Parathyroid adenoma (tissue), 2 donors: ENCODE results near the gene RMC1.

ENCODE experiments used
- H2AFZ ChIP-seq: fragments of 300-600 bp; sonication (generic); one replicate; pipeline ENCODE4 v1.7.0; 2017; ENCODE audit warnings: antibody characterized with exemption, mild to moderate bottlenecking
- H3K27ac ChIP-seq: fragments of 300-600 bp; sonication (generic); one replicate; pipeline ENCODE4 v1.7.0; 2017
- H3K27me3 ChIP-seq: fragments of 300-600 bp; sonication (generic); one replicate; pipeline ENCODE4 v1.7.0; 2017; ENCODE audit warnings: low read length; ENCODE audit not compliant: control insufficient read depth, insufficient read depth
- H3K36me3 ChIP-seq: fragments of 300-600 bp; sonication (generic); one replicate; pipeline ENCODE4 v1.7.0; 2017; ENCODE audit warnings: low read length; ENCODE audit not compliant: control insufficient read depth, insufficient read depth
- H3K4me1 ChIP-seq: fragments of 300-600 bp; sonication (generic); one replicate; pipeline ENCODE4 v1.7.0; 2017; ENCODE audit warnings: control low read depth
- H3K4me2 ChIP-seq: fragments of 300-600 bp; sonication (generic); one replicate; pipeline ENCODE4 v1.7.0; 2017; ENCODE audit warnings: low read length
- H3K4me3 ChIP-seq: fragments of 300-600 bp; sonication (generic); one replicate; pipeline ENCODE4 v1.7.0; 2017; ENCODE audit warnings: low read depth, low read length
- H3K79me2 ChIP-seq: fragments of 300-600 bp; sonication (generic); one replicate; pipeline ENCODE4 v1.7.0; 2017; ENCODE audit warnings: control low read depth
- H3K9ac ChIP-seq: fragments of 300-600 bp; sonication (generic); one replicate; pipeline ENCODE4 v1.7.0; 2017; ENCODE audit warnings: mild to moderate bottlenecking
- H3K9me3 ChIP-seq: fragments of 300-600 bp; sonication (generic); one replicate; pipeline ENCODE4 v1.7.0; 2017; ENCODE audit warnings: low read length; ENCODE audit not compliant: control insufficient read depth
- CTCF ChIP-seq: fragments of 300-600 bp; sonication (generic); IDR thresholded peaks from one replicate; pipeline ENCODE4 v1.7.0; 2017; ENCODE audit warnings: antibody characterized with exemption, mild to moderate bottlenecking
- donor health status: primary hyperparathyroidism.

Gene RMC1

GRCh38 chr18:23512641-23513040 is 9.3 kb downstream of the RMC1 start:
- Histone ChIP-seq H3K4me1 (no peaks in the 10 kb centered on the region), H3K9ac (no peak overlapping the region), H3K79me2 (peaks cover 3% of the 10 kb centered on the region), H3K4me2 (no peak overlapping the region), H3K4me3 (no peak overlapping the region), H3K27ac (no peak overlapping the region), H3K27me3 (no peaks in the 10 kb centered on the region), H2AFZ (no peak overlapping the region), H3K36me3 (no peaks in the 10 kb centered on the region), H3K9me3 (no peaks in the 10 kb centered on the region)
- no peak for TF ChIP-seq CTCF

- H2AFZ ChIP-seq = no peak overlapping the region
- H3K4me3 ChIP-seq = no peak overlapping the region
- no peak overlapping the region for H3K9ac ChIP-seq
- peaks cover 3% of the 10 kb centered on the region for H3K79me2 ChIP-seq
- H3K9me3 ChIP-seq = no peaks in the 10 kb centered on the region
- peak; percentile 89 for TF ChIP-seq CTCF
- no peak overlapping the region for H3K4me2 ChIP-seq
- H3K4me1 ChIP-seq = no peaks in the 10 kb centered on the region
- H3K36me3 ChIP-seq = no peaks in the 10 kb centered on the region
- no peaks in the 10 kb centered on the region for H3K27me3 ChIP-seq
- H3K27ac ChIP-seq = no peak overlapping the region
These were observed 12.7 kb downstream of the RMC1 start for GRCh38 chr18:23515911-23516546.

GRCh38 chr18:23519734-23520133 is 16.4 kb downstream of the RMC1 start:
- no peaks in the 10 kb centered on the region for H3K36me3 ChIP-seq

GRCh38 chr18:23521271-23521670 is 18.0 kb downstream of the RMC1 start:
- peaks cover 4% of the 10 kb centered on the region for H3K4me1 ChIP-seq
- TF ChIP-seq CTCF = no peak
- H3K9ac ChIP-seq = no peak overlapping the region
- peaks cover under 1% of the 10 kb centered on the region for H3K79me2 ChIP-seq
- H3K27me3 ChIP-seq = no peaks in the 10 kb centered on the region
- H3K36me3 ChIP-seq = no peaks in the 10 kb centered on the region
- H3K4me2 ChIP-seq = no peak overlapping the region
- no peak overlapping the region for H3K4me3 ChIP-seq
- H2AFZ ChIP-seq = no peak overlapping the region
- H3K9me3 ChIP-seq = no peaks in the 10 kb centered on the region
- H3K27ac ChIP-seq = no peak overlapping the region

More at GRCh38 chr18:23519734-23520133, 16.4 kb downstream of the RMC1 start:
- Histone ChIP-seq H3K4me3 (no peak overlapping the region), H3K4me1 (no peaks in the 10 kb centered on the region), H3K79me2 (peaks cover 3% of the 10 kb centered on the region), H3K9ac (no peak overlapping the region), H3K9me3 (no peaks in the 10 kb centered on the region), H3K4me2 (no peak overlapping the region), H3K27me3 (no peaks in the 10 kb centered on the region), H3K27ac (no peak overlapping the region), H2AFZ (no peak overlapping the region)
- TF ChIP-seq CTCF = no peak

- no peak overlapping the region for H3K4me2 ChIP-seq
- H3K36me3 ChIP-seq = no peaks in the 10 kb centered on the region
- no peak overlapping the region for H3K4me3 ChIP-seq
- no peak overlapping the region for H2AFZ ChIP-seq
- H3K9me3 ChIP-seq = no peaks in the 10 kb centered on the region
- H3K27me3 ChIP-seq = no peaks in the 10 kb centered on the region
- no peak overlapping the region for H3K27ac ChIP-seq
- H3K9ac ChIP-seq = no peak overlapping the region
- H3K4me1 ChIP-seq = peaks cover 4% of the 10 kb centered on the region
- no peaks in the 10 kb centered on the region for H3K79me2 ChIP-seq
- no peak for TF ChIP-seq CTCF
These were observed 18.6 kb downstream of the RMC1 start for GRCh38 chr18:23521907-23522306.
